H1 (cell line): Measurements from ENCODE around the gene GADL1. TPM values are rescaled to one million over a fixed set of nuclear protein-coding genes. Genes with fewer than 3 reads are reported as not detected.

ENCODE experiments used
- CBX5 ChIP-seq: fragments of 300-800, 300-1000 bp; sonication (generic); IDR thresholded peaks from 2 replicates; pipeline ENCODE4 v1.7.1; 2016; ENCODE audit warnings: antibody characterized with exemption, low read length, low read depth
- E2F6 ChIP-seq: IDR thresholded peaks from 2 replicates; pipeline ENCODE4 v1.6.1; 2012; ENCODE audit warnings: inconsistent platforms
- JUND ChIP-seq: IDR thresholded peaks from 2 replicates; pipeline ENCODE4 v1.6.1; 2011; ENCODE audit warnings: mild to moderate bottlenecking, improper control_type of control experiment, low read length
- SRF ChIP-seq: IDR thresholded peaks from 2 replicates; pipeline ENCODE4 v1.6.1; 2011; ENCODE audit warnings: mild to moderate bottlenecking, low read depth, low read length, moderate library complexity
- USF2 ChIP-seq: IDR thresholded peaks from 2 replicates; pipeline ENCODE4 v1.6.1; 2011; ENCODE audit warnings: low read length, improper control_type of control experiment
- polyA plus RNA-seq, 7 experiments: library from polyadenylated mRNA; depleted of rRNA in 3 of 7; stranded (reverse) in 5 of 7; unstranded in 2 of 7; fragments of >200 nt in 5 of 7; fragments of 200-250 nt in 2 of 7; gene quantifications; 1 replicate in 5 of 7; 2 replicates in 1 of 7; 4 replicates in 1 of 7; pipeline versions ENCODE4 v1.2.1 to v1.2.3, GENCODE V29; 2011 to 2013; ENCODE audit warnings: missing spikeins in 2 of 7, mixed read lengths in 2 of 7
- total RNA-seq: library from RNA; stranded (reverse); fragmentation: NEBNext Ultra II Directional; extraction: Animal tissue kit (Norgen Biotek cat#: 25700); gene quantifications from 2 replicates; pipeline ENCODE4 v1.2.1, GENCODE V29; 2021

The GADL1 gene
- total and polyA plus RNA-seq, 2 of the 8 experiments (the other 6 are each of a cell fraction or from before 2014, with no cell fraction given), result 0.03 to 0.30 TPM

GRCh38 chr3:30694668-30695067, 199.8 kb downstream of the GADL1 start (continued):
- TF ChIP-seq E2F6 (no peak), CBX5 (no peak), SRF (no peak), JUND (no peak), USF2 (no peak)
